ENCODE results near the gene ABRAXAS1. TPM values are rescaled to one million over a fixed set of nuclear protein-coding genes. Genes with fewer than 3 reads are reported as not detected.

ABRAXAS1 gene
- total and polyA plus RNA-seq, 2 of the 8 experiments (the other 6 are each of a cell fraction or from before 2014, with no cell fraction given): 11.4 to 32.1 TPM

GRCh38 chr4:83527671-83528070, 42.8 kb upstream of the ABRAXAS1 start:
- H2BK12ac ChIP-seq (ENCODE audit: low read depth, low read length): no peak overlapping the region
- no peak overlapping the region for H3K23ac ChIP-seq (ENCODE audit: insufficient read length)
- no peak overlapping the region for H2BK20ac ChIP-seq (ENCODE audit: low read length)
- POLR2A ChIA-PET (ENCODE audit: partially characterized antibody): no interaction called here
- no peak overlapping the region for H4K8ac ChIP-seq (ENCODE audit: extremely low read depth, insufficient read depth, low read length)
- no peak overlapping the region for H3K4me3 ChIP-seq (ENCODE audit: extremely low read depth in 1 of 4, insufficient read depth in 2 of 4, low read depth in 3 of 4, low read length in 4 of 4)
- no peaks in the 10 kb centered on the region for H3K79me2 ChIP-seq (ENCODE audit: control insufficient read depth in 1 of 2, insufficient read depth in 2 of 2, low read length in 2 of 2)
- WGBS, 2 experiments (ENCODE audit: extremely low coverage in 1 of 2, insufficient coverage in 1 of 2, insufficient read length in 1 of 2, insufficient replicate concordance in 2 of 2, low coverage in 1 of 2, low lambda C conversion rate in 2 of 2, missing lambda C conversion rate in 1 of 2): 94% methylated on average over 2 of the region's 2 CpGs; no CpG with 5 or more reads in 1 of the 2 experiments
- H3K79me1 ChIP-seq (ENCODE audit: low read depth, low read length): no peaks in the 10 kb centered on the region
- H3K56ac ChIP-seq (replicated peaks; ENCODE audit: insufficient read length, low read depth, low read length): no peak overlapping the region
- no peak overlapping the region for H2BK15ac ChIP-seq (ENCODE audit: low read length)
- no peak overlapping the region for H2AFZ ChIP-seq (ENCODE audit: low read length)
- no peak overlapping the region for H2AK5ac ChIP-seq (ENCODE audit: low read depth, low read length)
- no peak overlapping the region for H3K4ac ChIP-seq (replicated peaks; ENCODE audit: insufficient read length, low read depth, low read length)
- no peak for DNase-seq (ENCODE audit: low read depth in 1 of 2, low spot score in 2 of 2)
- H3K27me3 ChIP-seq (replicated peaks in 1 of 4; ENCODE audit: control insufficient read depth in 3 of 4, extremely low read depth in 1 of 4, insufficient read depth in 3 of 4, low read length in 3 of 4): no peaks in the 10 kb centered on the region
- no peak overlapping the region for H3K4me2 ChIP-seq (ENCODE audit: insufficient read depth in 1 of 2, low read depth in 2 of 2, low read length in 2 of 2)
- H3K9ac ChIP-seq (replicated peaks in 1 of 4; ENCODE audit: extremely low read depth in 1 of 4, low read depth in 3 of 4, low read length in 3 of 4): no peak overlapping the region
- no peaks in the 10 kb centered on the region for H3K4me1 ChIP-seq (replicated peaks in 1 of 4; ENCODE audit: control insufficient read depth in 3 of 4, insufficient read depth in 4 of 4, low read length in 3 of 4)
- H3K9me3 ChIP-seq (ENCODE audit: insufficient read depth in 2 of 2, low read depth in 1 of 2, low read length in 1 of 2): peaks cover 0 to 5% of the 10 kb centered on the region in 2 experiments; a peak in 1 of 4 replicates
- H4K91ac ChIP-seq (replicated peaks; ENCODE audit: insufficient read length, low read length): no peak overlapping the region
- no peak overlapping the region for H3K18ac ChIP-seq (ENCODE audit: extremely low read depth, low read length)
- FAIRE-seq: no peak
- H4K20me1 ChIP-seq (replicated peaks in 1 of 2; ENCODE audit: control insufficient read depth in 1 of 2, insufficient read depth in 2 of 2, low read length in 2 of 2): no peaks in the 10 kb centered on the region
- no peak overlapping the region for H2BK120ac ChIP-seq (replicated peaks; ENCODE audit: low read depth, low read length)
- no peaks in the 10 kb centered on the region; a peak in 1 of 8 replicates for H3K36me3 ChIP-seq (ENCODE audit: control insufficient read depth in 2 of 4, insufficient read depth in 4 of 4, low read length in 3 of 4)
- H4K5ac ChIP-seq (ENCODE audit: insufficient read length, low read depth, low read length): no peak overlapping the region
- TF ChIP-seq TCF12 (IDR thresholded peaks at IDR 0.05; ENCODE audit: low read depth, low read length): no peak
- no peak for TF ChIP-seq TAF1 (IDR thresholded peaks at IDR 0.05; ENCODE audit: low read depth, low read length)
- CTCF ChIA-PET (ENCODE audit: partially characterized antibody): interaction anchor here (0.9 to 1.8 kb wide), 3 partner anchors 16 to 28 kb away, joined by 3 to 7 read pairs (median 3); no protein-coding TSS in a partner anchor
- no peak overlapping the region for H3K14ac ChIP-seq (ENCODE audit: insufficient read length)
- H3K23me2 ChIP-seq (ENCODE audit: low read depth, low read length): no peaks in the 10 kb centered on the region
- no peak overlapping the region for H3K27ac ChIP-seq (ENCODE audit: low read depth, low read length)
- no peak overlapping the region for H2BK5ac ChIP-seq (ENCODE audit: low read depth, low read length)

Measured in H1 (cell line).